GM12892 (cell line): ENCODE measurements around the gene SHISA9.

Experiments used
- POLR2A ChIP-seq: IDR thresholded peaks from 2 replicates; pipeline ENCODE4 v1.6.1; 2011; ENCODE audit warnings: low read depth, low read length, control low read depth
- POLR2AphosphoS5 ChIP-seq: IDR thresholded peaks from 2 replicates; pipeline ENCODE4 v1.6.1; 2011; ENCODE audit warnings: low read depth, low read length, control low read depth
- TAF1 ChIP-seq: IDR thresholded peaks from 2 replicates; pipeline ENCODE4 v1.6.1; 2011; ENCODE audit warnings: low read depth, mild to moderate bottlenecking, control low read depth, low read length, borderline replicate concordance

- no peak for TF ChIP-seq POLR2A
- TF ChIP-seq POLR2AphosphoS5 = no peak
- TF ChIP-seq TAF1 = no peak
Observed at GRCh38 chr16:12988071-12988470, 86.7 kb downstream of the SHISA9 start.
